ENCODE measurements around the gene SORCS2.

- TF ChIP-seq CTCF (IDR thresholded peaks at IDR 0.05) = no peak
- TF ChIP-seq POLR2A (IDR thresholded peaks at IDR 0.05) = no peak
Observed at GRCh38 chr4:7408166-7408565, 215.8 kb downstream of the SORCS2 start.

Measured in Peyer's patch (tissue), 4 donors.